Mesodermal cell (in vitro differentiated cells): ENCODE results near the gene MED13L.

Experiments used
- H3K27ac ChIP-seq: 2 replicates; pipeline ENCODE4 v1.7.0; 2013; ENCODE audit warnings: mild to moderate bottlenecking, low read depth, low read length, moderate library complexity; ENCODE audit not compliant: severe bottlenecking
- H3K36me3 ChIP-seq: 2 replicates; pipeline ENCODE4 v1.7.1; 2013; ENCODE audit warnings: mild to moderate bottlenecking, low read length, moderate library complexity; ENCODE audit not compliant: control insufficient read depth, insufficient read depth
- H3K4me1 ChIP-seq: one replicate; pipeline ENCODE4 v1.7.1; 2013; ENCODE audit warnings: mild to moderate bottlenecking, low read length; ENCODE audit not compliant: insufficient read depth, control insufficient read depth, poor library complexity, severe bottlenecking
- H3K4me3 ChIP-seq: 2 replicates; pipeline ENCODE4 v1.7.0; 2013; ENCODE audit warnings: low read length, control low read depth, mild to moderate bottlenecking; ENCODE audit not compliant: insufficient read depth, poor library complexity, severe bottlenecking; ENCODE audit errors: extremely low read depth
- H3K9me3 ChIP-seq: 2 replicates; pipeline ENCODE4 v1.7.1; 2013; ENCODE audit warnings: mild to moderate bottlenecking, low read length, moderate library complexity; ENCODE audit not compliant: control insufficient read depth
- WGBS, 2 experiments: methylation state at CpG; one replicate each; pipeline ENCODE4 v1.1.5; 2013; ENCODE audit warnings: missing lambda C conversion rate in 2 of 2; ENCODE audit not compliant: insufficient coverage in 2 of 2; 5-methylcytosine and 5-hydroxymethylcytosine counted together

MED13L gene

GRCh38 chr12:116227811-116228210, 49.7 kb downstream of the MED13L start:
- peaks cover 34% of the 10 kb centered on the region for H3K36me3 ChIP-seq
- no peaks in the 10 kb centered on the region for H3K4me1 ChIP-seq
- WGBS, 2 experiments, result no CpG with 5 or more reads among the region's 3 CpGs
- H3K27ac ChIP-seq, result no peak overlapping the region
- no peak overlapping the region for H3K4me3 ChIP-seq
- H3K9me3 ChIP-seq, result no peaks in the 10 kb centered on the region

- H3K4me3 ChIP-seq, result no peak overlapping the region
- H3K27ac ChIP-seq, result no peak overlapping the region
- WGBS, 2 experiments, result no CpG with 5 or more reads among the region's 2 CpGs
- H3K9me3 ChIP-seq, result no peaks in the 10 kb centered on the region
- H3K36me3 ChIP-seq, result peaks cover 26% of the 10 kb centered on the region
- no peaks in the 10 kb centered on the region for H3K4me1 ChIP-seq
Observed at GRCh38 chr12:116226026-116226425, 51.5 kb downstream of the MED13L start.

DNA sequence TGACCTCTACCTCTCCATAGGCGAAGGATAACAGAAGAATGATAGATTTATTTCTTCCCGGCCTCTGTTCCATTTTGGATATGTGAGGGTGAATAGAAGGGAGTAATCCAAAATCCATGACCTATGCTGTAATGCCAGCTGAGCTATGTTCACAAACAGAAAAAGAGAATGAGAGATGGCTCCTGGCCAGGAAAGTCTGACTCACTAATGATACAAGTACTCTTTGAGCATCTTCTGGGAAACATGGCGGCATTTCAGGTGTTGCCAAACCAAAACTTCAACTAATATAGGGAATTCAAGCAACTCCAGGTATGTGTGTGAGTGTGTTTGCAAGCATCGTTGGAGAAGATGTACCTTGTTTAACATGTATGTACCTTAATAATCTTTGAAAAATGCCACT, 55.1 kb downstream of the MED13L start:
- no peaks in the 10 kb centered on the region for H3K4me1 ChIP-seq
- no peaks in the 10 kb centered on the region for H3K9me3 ChIP-seq
- no CpG with 5 or more reads among the region's 4 CpGs for WGBS, 2 experiments
- H3K4me3 ChIP-seq, result no peak overlapping the region
- H3K36me3 ChIP-seq, result peaks cover 7% of the 10 kb centered on the region
- no peak overlapping the region for H3K27ac ChIP-seq

GRCh38 chr12:116220756-116221155, 56.7 kb downstream of the MED13L start:
- WGBS, 2 experiments, result no CpG with 5 or more reads among the region's 3 CpGs
- H3K9me3 ChIP-seq, result no peaks in the 10 kb centered on the region
- H3K4me1 ChIP-seq, result no peaks in the 10 kb centered on the region
- H3K27ac ChIP-seq, result no peak overlapping the region
- no peak overlapping the region for H3K4me3 ChIP-seq
- peaks cover 4% of the 10 kb centered on the region for H3K36me3 ChIP-seq

- peaks cover 4% of the 10 kb centered on the region for H3K4me1 ChIP-seq
- 84 to 100% methylated on average over 2 of the region's 3 CpGs for WGBS, 2 experiments
- no peaks in the 10 kb centered on the region for H3K9me3 ChIP-seq
- H3K27ac ChIP-seq, result no peak overlapping the region
- H3K4me3 ChIP-seq, result no peak overlapping the region
- H3K36me3 ChIP-seq, result no peaks in the 10 kb centered on the region
Observed at GRCh38 chr12:116217045-116217735, 60.3 kb downstream of the MED13L start.

GRCh38 chr12:116216022-116216756, 61.3 kb downstream of the MED13L start:
- no peak overlapping the region for H3K27ac ChIP-seq
- 92 to 95% methylated on average over 2 to 4 of the region's 5 CpGs for WGBS, 2 experiments
- H3K4me3 ChIP-seq, result no peak overlapping the region
- H3K36me3 ChIP-seq, result no peaks in the 10 kb centered on the region
- no peaks in the 10 kb centered on the region for H3K9me3 ChIP-seq
- H3K4me1 ChIP-seq, result peaks cover 4% of the 10 kb centered on the region

- Histone ChIP-seq H3K9me3 (no peaks in the 10 kb centered on the region), H3K27ac (no peak overlapping the region), H3K4me1 (peaks cover 9% of the 10 kb centered on the region), H3K4me3 (no peak overlapping the region), H3K36me3 (no peaks in the 10 kb centered on the region)
- 83 to 100% methylated on average over 1 of the region's 1 CpG for WGBS, 2 experiments
Observed at GRCh38 chr12:116215023-116215422, 62.5 kb downstream of the MED13L start.

DNA sequence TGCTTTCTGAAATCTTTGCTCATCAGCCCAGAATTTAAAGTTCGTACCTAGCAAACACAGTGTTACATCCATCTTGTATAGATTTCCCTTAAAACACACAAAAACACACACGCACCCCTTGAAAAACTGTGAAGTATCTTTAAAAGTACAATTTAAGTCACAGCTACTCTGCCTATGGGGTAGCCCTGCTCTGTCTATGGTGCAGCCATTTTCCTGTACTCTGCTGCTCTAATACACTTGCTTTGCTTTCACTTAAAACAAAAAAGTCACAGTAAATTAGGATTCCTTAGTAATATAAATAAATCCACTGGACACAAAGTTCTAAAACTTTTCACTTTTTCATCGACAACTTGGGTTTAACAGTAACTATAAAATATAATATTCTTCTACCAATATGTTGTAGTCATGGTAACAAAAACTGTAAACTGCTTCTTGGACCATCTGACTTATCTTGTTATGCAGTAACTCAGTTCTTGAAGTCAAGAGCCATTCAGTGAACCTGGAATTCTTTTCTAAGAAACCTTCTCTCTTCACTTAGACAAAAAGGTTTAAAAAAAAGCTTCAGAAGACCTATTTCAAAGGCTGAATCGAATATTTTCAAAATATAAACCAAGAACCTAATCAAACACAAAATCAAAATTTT, 63.5 kb downstream of the MED13L start:
- 100% methylated on average over 1 of the region's 4 CpGs; no CpG with 5 or more reads in 1 of the 2 experiments for WGBS, 2 experiments
- Histone ChIP-seq H3K36me3 (no peaks in the 10 kb centered on the region), H3K4me3 (no peak overlapping the region), H3K27ac (no peak overlapping the region), H3K9me3 (no peaks in the 10 kb centered on the region), H3K4me1 (peaks cover 9% of the 10 kb centered on the region)

DNA sequence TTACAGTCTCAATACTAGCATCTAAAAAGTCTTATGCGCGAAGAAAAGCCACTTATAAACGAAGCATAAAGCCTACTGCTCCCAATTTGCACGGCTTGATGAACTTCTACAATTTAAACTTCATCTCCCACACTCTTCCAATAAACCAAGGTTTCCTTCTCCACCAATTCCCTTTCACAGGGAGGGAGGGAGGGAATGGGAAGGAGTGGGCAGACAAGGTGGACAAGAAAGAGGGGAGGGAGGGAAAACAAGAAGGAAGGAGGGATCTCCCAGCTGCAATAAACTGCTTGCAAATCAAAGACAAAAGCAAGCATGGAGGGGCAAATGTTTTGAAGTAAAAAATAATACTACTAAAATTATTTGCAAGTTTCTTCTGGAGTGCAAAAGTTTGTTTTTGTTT, 64.5 kb downstream of the MED13L start:
- H3K36me3 ChIP-seq, result no peaks in the 10 kb centered on the region
- H3K4me3 ChIP-seq, result no peak overlapping the region
- WGBS, 2 experiments, result 73 to 87% methylated on average over 3 to 4 of the region's 4 CpGs

GRCh38 chr12:116210762-116211161, 66.7 kb downstream of the MED13L start:
- 80 to 83% methylated on average over 1 to 2 of the region's 4 CpGs for WGBS, 2 experiments
- H3K9me3 ChIP-seq, result no peaks in the 10 kb centered on the region
- H3K4me1 ChIP-seq, result peaks cover 16% of the 10 kb centered on the region
- no peaks in the 10 kb centered on the region for H3K36me3 ChIP-seq
- no peak overlapping the region for H3K27ac ChIP-seq
- no peak overlapping the region for H3K4me3 ChIP-seq

More for the DNA sequence above, 64.5 kb downstream of the MED13L start:
- H3K9me3 ChIP-seq, result no peaks in the 10 kb centered on the region
- H3K4me1 ChIP-seq, result peaks cover 9% of the 10 kb centered on the region
- no peak overlapping the region for H3K27ac ChIP-seq
